G401 (cell line): ENCODE results near the gene SFT2D3. TPM values are rescaled to one million over a fixed set of nuclear protein-coding genes. Genes with fewer than 3 reads are reported as not detected.

Source experiments
- DNase-seq: peaks from one replicate; pipeline ENCODE4 v3.0.0-alpha.2; 2015; ENCODE audit warnings: low spot score
- in situ Hi-C: cut with HindIII; loops from 2 replicates; pipeline ENCODE4 v1.10.0; 2016; ENCODE audit warnings: low sequenced_read_pairs, mixed read lengths
- total RNA-seq: library from RNA; depleted of rRNA; stranded (reverse); fragments of >200 nt; shearing (Covaris generic); gene quantifications from 2 replicates; pipeline ENCODE4 v1.2.3, GENCODE V29; 2014

Gene SFT2D3
- total RNA-seq, 1 experiment from 2014 or later, result 11.7 TPM

DNA sequence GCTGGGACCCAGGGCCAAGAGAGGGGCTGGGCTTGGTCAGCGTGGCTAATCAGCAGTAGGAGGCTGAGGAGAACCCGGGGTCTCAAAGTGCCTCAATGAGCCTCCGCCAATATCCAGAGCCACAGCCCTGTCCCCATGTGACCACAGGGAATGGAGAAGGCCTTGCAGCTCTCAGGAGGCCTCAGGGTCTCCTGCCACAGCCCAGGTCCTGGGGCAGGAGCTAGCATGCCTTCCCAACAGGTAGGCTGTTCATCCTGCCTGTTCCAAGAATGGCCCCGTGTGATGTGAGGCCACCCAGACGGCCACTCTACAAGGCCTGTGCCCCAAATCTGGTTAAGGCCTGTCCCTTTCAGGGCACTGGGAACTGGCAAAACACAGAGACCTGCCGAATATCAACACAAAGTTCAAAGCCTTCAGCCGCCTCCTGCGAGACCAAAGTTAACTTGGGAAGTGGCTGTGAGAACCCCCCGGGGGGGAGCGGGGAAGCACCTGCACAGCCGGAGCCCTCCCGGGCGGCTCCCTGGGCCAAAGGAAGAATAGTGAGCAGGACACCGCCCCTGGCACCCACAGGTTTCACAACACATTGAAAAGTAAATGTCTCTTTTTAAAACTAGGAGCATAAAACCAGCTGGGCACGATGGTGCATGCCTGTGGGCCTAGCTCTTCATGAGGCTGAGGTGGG, 21.5 kb upstream of the SFT2D3 start:
- in situ Hi-C loops, result no loop called here
- DNase-seq, result no peak

DNA sequence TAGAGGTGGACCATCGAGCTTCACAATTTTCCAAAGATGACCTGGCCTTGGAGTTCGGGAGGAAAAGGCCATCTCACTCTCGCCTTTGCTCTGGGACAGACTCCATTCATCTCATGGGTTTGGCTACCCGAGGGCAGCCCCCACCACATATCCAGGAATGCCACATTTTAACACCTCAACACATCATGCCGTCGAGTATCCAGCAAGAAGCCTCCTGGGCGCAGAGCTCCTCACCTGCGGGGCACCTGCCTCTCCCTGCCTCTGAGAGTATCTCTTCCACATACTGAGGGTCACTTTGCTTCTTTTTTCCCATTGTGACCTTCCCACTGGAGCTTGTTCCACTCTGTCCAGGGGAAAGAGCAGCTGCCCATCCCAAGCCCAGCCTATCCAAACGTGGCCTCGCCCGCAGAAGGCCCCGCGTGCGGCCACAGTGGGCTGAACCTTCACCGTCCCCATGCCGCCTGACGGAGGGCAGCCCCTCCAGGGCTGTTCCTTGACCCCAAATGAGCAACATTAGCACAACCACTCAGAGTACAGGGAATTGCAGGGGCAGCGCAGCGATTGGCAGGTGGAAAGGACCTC, 20.5 kb upstream of the SFT2D3 start:
- in situ Hi-C loops, result no loop called here
- no peak for DNase-seq

DNA sequence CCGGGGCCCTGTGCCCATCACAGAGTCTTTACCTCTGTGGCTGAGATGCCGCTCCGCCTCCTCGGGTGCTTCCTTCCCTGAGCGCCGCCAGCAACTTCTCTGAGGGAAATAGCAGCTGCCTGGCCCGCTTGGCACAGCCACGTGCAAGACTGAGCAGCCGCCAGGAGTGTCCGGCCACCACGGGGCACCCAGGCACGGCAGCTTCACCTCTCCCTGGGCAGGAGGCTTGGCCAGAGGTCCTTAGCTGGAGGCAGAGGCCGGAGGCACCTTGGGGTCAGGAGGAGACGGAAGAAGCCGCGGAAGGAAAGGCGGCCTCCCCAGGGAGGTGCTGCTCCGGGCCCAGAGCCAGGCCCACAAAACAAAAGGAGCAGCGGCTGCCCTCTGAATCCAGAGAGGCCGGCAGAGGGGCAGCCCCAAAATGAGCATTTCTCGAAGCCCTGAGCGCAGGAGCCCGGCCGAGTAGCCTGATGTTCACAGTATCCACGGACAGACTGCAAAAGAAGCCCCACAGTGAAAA, 20.0 kb upstream of the SFT2D3 start:
- no peak for DNase-seq
- in situ Hi-C loops, result no loop called here

DNA sequence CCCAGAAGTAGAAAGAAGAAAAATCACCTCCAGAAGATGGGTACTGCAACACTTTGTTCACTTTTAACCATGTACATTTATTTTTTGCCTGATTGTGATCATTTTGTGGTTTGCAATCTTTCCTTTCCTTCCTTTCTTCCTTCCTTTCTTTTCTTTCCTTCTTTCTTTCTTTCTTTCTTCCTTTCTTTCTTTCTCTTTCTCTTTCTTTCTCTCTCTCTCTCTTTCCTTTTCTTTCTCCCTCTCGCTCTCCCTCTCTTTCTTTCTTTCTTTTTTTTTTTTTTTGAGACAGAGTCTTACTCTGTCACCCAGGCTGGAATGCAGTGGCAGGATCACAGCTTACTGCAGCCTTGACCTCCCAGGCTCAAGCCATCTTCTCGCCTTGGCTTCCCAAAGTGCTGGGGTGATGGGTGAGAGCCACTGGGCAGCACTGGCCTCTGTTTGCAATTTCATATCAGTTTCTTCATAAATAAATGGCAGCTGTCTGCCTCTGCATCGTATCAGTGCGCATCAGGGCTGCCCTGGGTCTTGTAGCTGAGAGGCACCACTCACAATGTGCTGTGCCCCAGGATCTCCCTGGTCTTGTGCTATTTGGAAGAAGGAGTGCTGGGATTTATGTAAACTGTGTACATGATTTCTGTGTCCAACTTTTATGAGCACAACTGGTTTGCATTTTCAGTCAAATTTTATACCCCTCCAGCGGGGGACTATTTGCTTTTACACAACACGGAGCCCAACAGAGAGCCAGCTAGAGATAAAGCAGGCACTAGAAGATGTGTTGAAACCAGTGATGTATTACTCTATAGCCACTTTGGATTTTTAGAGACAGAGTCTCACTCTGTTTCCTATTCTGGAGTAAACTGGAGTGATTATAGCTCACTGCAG, 19.1 kb upstream of the SFT2D3 start:
- DNase-seq, result no peak
- in situ Hi-C loops, result no loop called here

DNA sequence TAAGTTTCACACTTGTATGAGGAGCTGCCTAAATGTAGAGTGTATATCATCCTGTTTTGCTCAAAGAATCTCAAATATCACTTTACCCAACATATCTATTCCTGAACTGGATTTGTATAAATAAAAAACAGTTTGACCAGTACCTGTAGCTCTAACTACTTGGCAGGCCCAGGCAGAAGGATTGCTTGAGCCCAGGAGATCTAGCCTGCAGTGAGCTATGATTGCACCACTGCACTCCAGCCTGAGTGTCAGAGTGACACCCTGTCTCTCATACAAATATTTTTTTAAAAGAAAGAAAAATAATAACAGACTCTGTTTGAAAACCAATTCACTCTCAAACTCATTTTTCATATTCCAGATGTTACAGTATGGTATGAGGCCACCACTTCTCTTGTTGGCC, 18.2 kb upstream of the SFT2D3 start:
- in situ Hi-C loops, result no loop called here
- DNase-seq, result no peak

DNA sequence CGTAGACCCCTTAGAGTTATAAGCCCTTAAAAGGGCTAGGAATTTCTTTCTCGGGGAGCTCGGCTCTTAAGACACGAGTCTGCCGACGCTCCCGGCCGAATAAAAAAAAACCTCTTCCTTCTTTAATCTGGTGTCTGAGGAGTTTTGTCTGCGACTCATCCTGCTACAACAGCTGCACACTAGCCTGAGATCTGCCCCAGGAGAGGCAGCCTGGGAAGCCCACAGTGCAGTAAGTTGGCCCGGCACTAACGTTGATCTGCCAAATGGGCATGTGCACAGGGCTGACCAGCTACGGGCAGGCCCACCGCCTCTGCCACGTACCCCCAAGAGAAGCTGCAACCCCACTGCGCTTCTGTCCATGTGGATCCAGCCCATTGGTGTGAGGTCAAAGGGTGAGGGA, 17.5 kb upstream of the SFT2D3 start:
- no peak for DNase-seq
- in situ Hi-C loops, result no loop called here

DNA sequence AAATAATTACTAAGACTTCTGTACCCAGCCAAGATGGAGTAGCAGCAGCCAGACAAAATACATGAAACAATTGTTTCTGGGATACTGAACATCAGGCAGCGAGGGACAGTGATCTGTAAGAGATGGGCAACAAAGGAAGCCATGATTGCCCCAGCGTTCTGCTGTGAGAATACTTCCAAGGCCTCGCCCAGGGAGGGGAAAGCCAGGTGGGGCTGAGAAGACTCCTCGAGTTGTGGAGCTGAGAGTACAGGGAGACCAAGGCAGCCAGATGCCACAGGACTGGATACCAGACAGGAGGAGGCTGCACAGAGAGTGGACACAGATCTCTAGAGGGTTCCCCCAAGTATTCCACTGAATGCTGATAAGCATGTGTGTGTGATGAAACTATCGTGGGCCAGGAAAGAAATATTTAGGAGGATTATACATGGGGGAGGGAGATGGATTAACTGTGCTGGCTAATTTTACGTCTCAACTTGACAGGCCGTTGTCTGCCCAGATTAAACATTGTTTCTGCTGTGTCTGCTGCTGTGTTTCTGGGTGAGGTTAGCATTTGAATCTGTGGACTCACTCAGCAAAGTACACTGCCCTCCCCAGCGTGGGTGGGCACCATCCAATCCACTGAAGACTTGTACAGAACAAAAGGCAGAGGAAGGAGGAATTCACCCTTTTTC, 15.8 kb upstream of the SFT2D3 start:
- in situ Hi-C loops, result no loop called here
- DNase-seq, result no peak

DNA sequence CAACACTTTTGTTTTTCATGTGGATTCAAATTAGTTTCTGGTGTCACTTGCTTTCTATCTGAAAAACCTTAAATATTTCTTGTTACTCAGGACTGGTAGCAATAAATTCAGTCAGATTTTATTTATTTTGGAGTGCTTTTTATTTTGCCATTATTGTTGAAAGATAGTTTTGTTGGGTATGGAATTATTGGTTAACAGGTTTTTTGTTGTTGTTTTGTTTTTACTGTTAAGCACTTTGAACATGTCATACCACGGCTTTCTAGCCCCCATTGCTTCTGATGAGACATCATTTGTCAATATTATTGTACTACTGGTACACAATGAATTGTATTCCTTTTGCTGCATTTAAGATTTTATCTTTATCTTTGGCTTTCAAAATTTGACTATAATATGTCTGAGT, 12.9 kb upstream of the SFT2D3 start:
- no peak for DNase-seq
- in situ Hi-C loops, result no loop called here

DNA sequence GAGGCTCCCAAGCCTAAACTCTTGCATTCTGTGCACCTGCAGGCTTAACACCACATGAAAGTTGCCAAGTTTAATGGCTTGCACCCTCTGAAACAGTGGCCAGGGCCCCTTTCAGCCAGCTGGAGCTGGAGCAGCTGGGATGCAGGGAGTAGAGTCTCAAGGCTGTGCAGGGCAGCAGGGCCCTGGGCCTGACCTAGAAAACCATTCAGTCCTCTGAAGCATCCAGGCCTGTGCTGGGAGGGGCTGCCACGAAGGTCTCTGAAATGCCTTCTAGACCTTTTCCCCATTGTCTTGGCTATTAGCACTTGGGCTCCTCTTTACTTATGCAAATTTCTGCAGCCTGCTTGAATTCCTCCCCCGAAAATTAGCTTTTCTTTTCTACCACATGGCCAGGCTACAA, 10.6 kb upstream of the SFT2D3 start:
- in situ Hi-C loops, result no loop called here
- no peak for DNase-seq

DNA sequence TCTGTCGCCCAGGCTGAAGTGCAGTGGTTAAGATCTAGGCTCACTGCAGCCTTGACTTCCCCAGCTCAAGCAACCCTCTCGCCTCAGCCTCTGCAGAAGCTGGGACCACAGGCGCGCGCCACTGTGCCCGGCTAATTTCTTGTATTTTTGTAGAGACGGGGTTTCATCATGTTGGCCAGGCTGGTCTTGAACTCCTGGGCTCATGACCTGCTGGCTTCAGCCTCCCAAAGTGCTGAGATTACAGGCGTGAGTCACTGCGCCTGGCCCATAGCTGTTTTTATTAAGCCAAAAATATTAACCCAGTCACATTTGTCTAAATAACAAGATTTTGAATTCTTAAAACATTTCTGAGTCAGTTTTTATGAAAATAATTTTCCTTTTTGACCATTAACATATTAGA, 6.3 kb upstream of the SFT2D3 start:
- no peak for DNase-seq
- in situ Hi-C loops, result no loop called here

DNA sequence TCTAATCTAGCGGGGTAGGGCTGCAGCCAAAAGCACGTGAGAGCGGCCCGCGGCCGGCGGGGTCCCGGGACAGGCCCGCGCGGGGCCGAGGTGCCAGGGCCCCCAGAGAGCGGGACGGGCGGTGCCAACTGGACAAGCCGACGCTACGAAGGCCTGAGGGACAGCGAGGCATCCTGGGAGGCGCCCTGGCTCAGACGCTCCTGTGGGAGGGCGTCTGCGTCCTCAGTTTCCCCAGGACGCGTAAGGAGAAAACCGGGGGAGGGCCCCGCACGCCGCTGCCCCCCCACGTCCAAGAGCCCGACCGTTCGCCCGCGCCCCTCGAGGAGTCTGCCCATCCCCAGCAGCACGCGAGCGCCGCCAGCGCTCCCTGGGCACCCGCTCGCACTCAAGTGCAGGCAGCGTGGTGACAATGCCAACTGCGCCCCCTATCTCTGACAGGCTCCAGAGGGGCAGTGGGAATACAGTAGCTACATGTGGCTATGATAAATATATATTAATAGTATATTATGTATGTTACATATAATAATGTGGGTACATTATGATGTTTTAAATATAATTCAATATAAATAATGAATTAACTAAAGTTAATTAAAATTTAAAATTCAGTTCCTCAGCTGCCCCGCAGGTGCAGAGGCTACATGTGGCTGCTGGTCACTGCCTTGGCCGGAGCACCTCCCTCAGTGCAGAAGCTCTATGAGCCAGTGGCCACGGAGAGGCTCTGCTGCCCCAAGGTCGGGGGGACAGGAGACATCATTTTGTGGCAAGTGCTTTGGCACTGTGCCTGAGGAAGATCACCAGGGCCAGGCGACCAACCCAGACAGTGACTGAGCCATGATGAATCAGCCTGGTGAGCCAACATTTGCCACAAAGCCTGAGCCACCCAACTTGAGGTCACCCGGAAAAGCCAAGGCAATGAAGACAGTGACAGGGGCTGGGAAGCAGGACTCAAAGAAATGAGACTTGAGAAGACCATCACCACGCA, 5.5 kb upstream of the SFT2D3 start:
- no peak for DNase-seq
- in situ Hi-C loops, result no loop called here

DNA sequence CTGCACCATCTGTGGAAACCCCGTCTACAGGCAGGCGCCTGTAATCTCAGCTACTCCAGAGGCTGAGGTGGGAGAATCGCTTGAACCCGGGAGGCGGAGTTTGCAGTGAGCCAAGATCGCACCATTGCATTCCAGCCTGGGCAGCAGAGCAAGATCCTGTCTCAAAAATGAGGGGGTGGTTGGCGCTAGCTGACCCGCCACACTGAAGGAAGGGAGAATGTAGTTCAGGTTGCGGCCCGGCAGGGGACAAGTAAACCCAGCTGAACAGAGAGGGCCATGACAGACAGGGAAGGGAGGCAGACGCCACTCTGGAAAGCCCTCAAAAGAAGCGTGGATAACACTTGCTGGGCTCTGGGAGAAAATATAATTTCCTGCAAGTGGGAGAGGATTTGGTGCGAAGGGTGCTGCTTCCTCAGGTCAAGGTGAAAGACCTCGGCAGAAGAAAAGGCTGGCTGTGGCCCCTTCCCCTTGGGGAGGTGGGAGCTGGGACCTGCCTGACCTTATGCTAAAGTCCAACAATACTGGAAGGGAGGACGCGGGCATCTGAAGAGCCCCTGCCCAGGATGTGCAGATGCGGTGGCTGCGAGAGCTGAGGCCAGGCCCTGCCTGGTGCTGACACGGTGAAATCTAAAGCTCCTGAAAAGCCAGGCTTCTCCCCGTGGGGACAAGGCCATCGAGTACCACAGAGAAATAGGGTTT, 3.7 kb upstream of the SFT2D3 start:
- DNase-seq, result no peak
- in situ Hi-C loops, result no loop called here

DNA sequence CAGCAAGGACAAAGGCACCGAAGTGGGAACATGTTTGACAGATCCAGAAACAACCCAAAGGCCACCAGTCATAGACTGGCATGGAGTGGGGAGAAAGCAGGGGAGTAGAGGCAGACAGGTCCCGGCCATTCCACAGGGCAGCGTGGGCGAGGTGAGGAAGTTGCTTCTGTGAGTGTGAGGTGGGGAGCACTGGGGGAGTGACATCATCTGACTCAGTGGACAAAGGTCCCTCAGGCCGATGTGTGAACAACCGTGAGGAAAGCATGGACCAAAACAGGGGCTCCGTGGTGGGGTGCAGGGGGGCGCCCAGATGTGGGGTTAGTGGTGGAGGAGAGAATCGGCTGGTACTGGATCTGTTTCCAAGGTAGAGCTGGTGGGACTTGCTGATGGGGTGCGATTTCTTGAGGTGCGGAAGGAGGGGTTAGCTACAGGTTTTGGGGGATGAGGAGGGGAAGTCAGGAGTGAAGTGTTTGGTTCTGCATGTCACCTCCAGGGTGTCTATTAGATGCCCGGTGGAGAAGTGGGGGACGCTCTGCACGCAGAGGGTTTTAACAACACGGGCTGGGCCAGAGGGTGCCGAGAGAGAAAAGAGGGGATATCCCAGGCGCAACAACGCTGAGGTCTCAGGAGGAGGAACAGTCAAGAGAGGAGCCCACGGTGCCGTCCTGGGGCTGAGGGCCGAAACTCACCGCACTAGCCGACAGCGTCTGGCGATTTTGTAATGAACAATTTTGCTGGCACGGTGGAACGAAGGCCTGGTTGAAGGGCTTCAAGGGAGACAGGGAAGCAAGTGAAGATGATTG, 2.5 kb upstream of the SFT2D3 start:
- in situ Hi-C loops, result no loop called here
- no peak for DNase-seq

DNA sequence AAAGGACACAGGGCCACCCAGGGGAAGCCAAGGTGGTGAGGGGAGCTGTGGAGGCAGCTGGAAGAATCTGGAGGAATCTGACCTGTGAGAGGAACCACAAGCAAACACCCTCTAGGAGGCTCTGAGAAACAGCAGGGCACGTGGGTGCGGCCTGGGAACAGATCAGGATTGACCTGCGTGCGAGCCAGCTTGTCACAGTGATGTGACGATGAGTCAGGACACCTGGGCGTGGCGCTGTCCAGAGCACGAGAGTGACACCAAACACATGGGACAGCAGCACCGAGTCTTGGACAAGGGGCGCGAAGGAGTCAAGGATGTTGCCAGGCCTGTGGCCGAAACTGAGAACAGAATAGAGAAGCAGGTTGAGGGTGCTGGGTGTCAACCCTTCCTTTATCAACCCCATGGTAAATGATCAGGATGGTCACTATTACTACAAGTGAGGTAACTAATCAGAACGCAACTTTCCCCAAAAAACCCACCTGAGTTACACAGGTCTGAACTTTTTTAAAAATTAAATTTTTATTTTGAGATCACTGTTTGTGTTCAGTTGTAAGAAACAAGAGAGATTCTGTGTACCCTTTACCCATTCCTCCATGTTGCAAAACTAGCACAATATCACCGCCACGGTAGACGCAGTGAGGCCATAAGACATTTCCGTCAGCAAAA, 637 bp upstream of the SFT2D3 start:
- no peak for DNase-seq
- in situ Hi-C loops, result no loop called here

DNA sequence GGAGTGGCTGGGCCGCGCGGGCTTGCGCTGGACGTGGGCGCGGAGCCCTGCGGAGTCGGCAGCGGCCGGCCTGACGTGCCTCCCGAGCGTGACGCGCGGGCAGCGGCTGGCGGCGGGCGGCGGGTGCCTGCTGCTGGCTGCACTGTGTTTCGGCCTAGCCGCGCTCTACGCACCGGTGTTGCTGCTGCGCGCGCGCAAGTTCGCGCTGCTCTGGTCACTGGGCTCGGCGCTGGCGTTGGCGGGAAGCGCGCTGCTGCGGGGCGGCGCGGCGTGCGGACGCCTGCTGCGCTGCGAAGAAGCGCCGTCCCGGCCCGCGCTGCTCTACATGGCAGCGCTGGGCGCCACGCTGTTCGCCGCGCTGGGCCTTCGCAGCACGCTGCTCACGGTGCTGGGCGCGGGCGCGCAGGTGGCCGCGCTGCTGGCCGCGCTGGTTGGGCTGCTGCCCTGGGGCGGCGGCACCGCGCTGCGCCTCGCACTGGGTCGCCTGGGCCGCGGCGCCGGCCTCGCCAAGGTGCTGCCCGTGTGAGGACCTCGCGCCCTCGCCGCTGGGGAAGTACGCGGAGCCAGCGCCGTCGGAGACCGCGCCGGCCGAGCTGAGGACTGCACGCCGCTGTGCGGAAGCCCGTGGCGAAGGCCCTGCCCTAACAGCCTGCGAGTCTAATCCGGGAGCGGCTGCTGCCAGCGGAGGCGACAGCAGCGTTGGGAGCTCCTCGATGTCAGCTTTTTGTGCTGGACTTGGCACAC, 526 bp downstream of the SFT2D3 start:
- in situ Hi-C loops, result no loop called here
- peak; percentile 57 for DNase-seq

DNA sequence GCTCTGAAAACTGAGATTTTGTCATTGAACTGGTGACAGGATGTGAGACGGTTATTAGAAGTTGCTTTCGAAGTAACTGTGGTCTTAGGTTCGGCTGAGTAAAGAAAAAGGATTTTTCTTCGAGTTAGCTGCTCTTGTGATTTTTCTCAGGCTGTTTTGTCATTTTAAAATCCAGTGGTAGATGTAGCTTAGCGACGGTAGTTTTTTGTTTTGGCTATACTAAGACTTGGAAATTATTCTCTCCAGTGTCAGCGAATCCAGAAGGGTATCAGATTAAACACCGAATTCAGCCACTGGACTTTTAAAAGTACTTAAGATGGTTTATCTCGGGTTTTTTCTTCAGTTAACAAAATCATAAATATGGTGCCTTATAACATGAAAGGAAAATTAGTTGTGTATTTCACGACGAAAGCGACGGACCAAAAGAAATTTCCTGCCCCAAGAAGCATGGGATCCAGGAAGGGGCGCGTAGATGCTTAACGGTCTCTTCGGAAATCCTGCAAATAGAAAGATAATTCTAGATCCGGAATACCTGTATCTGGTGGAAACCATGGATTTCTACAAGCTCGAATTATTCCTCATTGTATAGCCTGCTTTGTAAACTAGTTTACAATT, 1.2 kb downstream of the SFT2D3 start:
- in situ Hi-C loops, result no loop called here
- DNase-seq, result no peak
